BE2C (cell line): Measurements from ENCODE around the gene BTK.

Source experiments
- DNase-seq: peaks from one replicate; pipeline ENCODE4 v3.0.0-alpha.2; 2020
- H3K27me3 ChIP-seq: fragments of 250-450 bp; sonication (Bioruptor Pico); 2 replicates; pipeline ENCODE4 v1.5.1; 2020; ENCODE audit warnings: mild to moderate bottlenecking
- H3K36me3 ChIP-seq: fragments of 250-450 bp; sonication (Bioruptor Pico); 2 replicates; pipeline ENCODE4 v1.5.1; 2020; ENCODE audit warnings: mild to moderate bottlenecking
- H3K4me1 ChIP-seq: fragments of 250-450 bp; sonication (Bioruptor Pico); 2 replicates; pipeline ENCODE4 v1.5.1; 2020
- H3K4me3 ChIP-seq: 2 replicates; pipeline ENCODE4 v1.5.1; 2011; ENCODE audit warnings: low read depth, low read length
- H3K9me3 ChIP-seq: fragments of 250-450 bp; sonication (Bioruptor Pico); 2 replicates; pipeline ENCODE4 v1.5.1; 2020
- TF ChIP-seq, protein P1 (sequence below): IDR thresholded peaks from 2 replicates; pipeline ENCODE4 v1.5.1; 2012; ENCODE audit warnings: mild to moderate bottlenecking, low read depth, low read length

BTK gene

DNA sequence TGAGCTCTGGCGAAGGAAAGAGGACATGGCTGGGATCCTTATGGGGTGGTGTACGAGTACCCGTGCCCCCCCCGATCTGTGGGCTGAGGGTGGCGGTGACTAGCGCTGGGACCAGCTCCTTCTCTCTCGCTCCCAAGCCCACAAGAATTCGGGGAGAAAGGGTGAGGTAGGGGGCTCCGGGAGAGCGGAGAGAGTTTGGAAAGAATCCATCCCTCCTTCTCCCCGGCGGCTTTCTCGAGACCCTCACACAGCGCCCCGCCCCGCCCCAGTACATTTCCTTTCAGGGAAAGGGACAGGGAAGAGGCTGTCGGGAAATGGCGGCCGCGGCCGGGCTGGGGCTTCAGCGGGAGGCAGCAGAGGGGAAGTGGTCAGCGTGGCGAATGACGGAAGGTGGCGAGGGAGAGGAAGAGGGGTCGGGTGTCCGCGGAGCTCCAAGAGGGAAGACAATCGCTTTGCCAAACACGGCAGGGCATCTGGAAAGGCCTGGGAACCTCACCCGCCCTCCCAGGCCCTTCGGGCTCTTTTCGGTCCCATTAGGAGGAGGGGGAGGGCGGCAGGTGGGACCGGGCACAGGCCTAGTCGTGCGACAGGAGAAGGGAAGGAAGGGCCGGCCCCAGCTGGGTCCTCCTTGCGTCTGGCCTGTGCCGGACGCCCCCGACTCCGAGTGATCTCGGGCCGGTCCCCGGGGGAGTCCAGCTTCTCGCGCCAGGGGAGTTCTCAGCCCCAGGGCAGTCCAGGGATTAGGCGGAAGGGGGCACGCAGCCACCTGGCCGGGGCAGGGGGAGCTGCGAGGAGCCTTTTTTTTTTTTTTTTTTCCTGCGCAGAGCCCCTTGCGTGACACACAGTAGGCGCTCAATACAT is 32.2 kb upstream of the BTK start:
- Histone ChIP-seq H3K27me3 (no peaks in the 10 kb centered on the region), H3K4me1 (peaks cover 6% of the 10 kb centered on the region; the same call in 1 of the 2 replicates), H3K4me3 (peak overlapping the region; percentile 64), H3K9me3 (no peaks in the 10 kb centered on the region), H3K36me3 (no peaks in the 10 kb centered on the region; the same call in 1 of the 2 replicates)
- DNase-seq: peak; percentile 64
- TF ChIP-seq, protein P1, sequence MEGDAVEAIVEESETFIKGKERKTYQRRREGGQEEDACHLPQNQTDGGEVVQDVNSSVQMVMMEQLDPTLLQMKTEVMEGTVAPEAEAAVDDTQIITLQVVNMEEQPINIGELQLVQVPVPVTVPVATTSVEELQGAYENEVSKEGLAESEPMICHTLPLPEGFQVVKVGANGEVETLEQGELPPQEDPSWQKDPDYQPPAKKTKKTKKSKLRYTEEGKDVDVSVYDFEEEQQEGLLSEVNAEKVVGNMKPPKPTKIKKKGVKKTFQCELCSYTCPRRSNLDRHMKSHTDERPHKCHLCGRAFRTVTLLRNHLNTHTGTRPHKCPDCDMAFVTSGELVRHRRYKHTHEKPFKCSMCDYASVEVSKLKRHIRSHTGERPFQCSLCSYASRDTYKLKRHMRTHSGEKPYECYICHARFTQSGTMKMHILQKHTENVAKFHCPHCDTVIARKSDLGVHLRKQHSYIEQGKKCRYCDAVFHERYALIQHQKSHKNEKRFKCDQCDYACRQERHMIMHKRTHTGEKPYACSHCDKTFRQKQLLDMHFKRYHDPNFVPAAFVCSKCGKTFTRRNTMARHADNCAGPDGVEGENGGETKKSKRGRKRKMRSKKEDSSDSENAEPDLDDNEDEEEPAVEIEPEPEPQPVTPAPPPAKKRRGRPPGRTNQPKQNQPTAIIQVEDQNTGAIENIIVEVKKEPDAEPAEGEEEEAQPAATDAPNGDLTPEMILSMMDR: no peak

DNA sequence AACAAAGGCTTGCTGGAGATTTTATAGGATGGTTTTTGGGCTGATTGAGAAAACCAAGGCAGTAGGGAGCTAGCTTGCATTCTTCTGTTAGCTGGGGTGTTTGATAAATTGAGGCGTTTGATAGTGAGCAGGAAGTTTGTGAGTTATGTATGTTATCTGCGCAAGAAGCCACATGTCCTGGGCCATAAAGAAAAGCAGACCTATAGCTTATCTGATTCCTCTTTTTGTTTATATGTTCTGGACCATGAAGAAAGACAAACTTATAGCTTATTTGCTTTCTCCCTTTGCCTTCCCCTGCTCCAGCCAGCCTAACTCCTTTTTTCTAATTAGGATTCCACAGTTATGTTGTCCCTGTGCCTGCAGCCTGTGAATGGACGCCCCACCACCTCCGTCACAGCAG is 31.2 kb upstream of the BTK start:
- H3K9me3 ChIP-seq: no peaks in the 10 kb centered on the region
- peaks cover 6% of the 10 kb centered on the region; the same call in 1 of the 2 replicates for H3K4me1 ChIP-seq
- H3K4me3 ChIP-seq: no peak overlapping the region
- H3K36me3 ChIP-seq: no peaks in the 10 kb centered on the region; the same call in 1 of the 2 replicates
- DNase-seq: no peak
- no peaks in the 10 kb centered on the region for H3K27me3 ChIP-seq
- TF ChIP-seq, protein P1: no peak

- Histone ChIP-seq H3K27me3 (no peaks in the 10 kb centered on the region), H3K36me3 (no peaks in the 10 kb centered on the region; the same call in 1 of the 2 replicates), H3K4me1 (peaks cover 6% of the 10 kb centered on the region; the same call in 1 of the 2 replicates), H3K9me3 (no peaks in the 10 kb centered on the region), H3K4me3 (no peak overlapping the region)
- TF ChIP-seq, protein P1: no peak
- no peak for DNase-seq
These were observed 30.7 kb upstream of the BTK start for GRCh38 chrX:101416691-101417090.

- DNase-seq: peak; percentile 18
- TF ChIP-seq, protein P1: peak; percentile 73
- Histone ChIP-seq H3K27me3 (no peaks in the 10 kb centered on the region), H3K36me3 (no peaks in the 10 kb centered on the region; the same call in 1 of the 2 replicates), H3K4me1 (peaks cover 6% of the 10 kb centered on the region; the same call in 1 of the 2 replicates), H3K4me3 (no peak overlapping the region), H3K9me3 (no peaks in the 10 kb centered on the region)
These were observed 29.5 kb upstream of the BTK start for GRCh38 chrX:101415180-101416145.

DNA sequence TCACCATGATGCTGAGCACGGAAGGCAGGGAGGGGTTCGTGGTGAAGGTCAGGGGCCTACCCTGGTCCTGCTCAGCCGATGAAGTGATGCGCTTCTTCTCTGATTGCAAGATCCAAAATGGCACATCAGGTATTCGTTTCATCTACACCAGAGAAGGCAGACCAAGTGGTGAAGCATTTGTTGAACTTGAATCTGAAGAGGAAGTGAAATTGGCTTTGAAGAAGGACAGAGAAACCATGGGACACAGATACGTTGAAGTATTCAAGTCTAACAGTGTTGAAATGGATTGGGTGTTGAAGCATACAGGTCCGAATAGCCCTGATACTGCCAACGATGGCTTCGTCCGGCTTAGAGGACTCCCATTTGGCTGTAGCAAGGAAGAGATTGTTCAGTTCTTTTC is 26.0 kb upstream of the BTK start:
- H3K36me3 ChIP-seq: no peaks in the 10 kb centered on the region; the same call in 1 of the 2 replicates
- no peaks in the 10 kb centered on the region for H3K27me3 ChIP-seq
- no peaks in the 10 kb centered on the region for H3K4me1 ChIP-seq
- DNase-seq: no peak
- no peaks in the 10 kb centered on the region for H3K9me3 ChIP-seq
- TF ChIP-seq, protein P1: no peak
- H3K4me3 ChIP-seq: no peak overlapping the region
